HEK293T (cell line): ENCODE results near the gene SSR2.

Experiments
- CTCF ChIA-PET: fragments of 350-600 bp; formaldehyde crosslinking; extraction: SDS; loops from one replicate; lab custom pipeline; 2021; ENCODE audit warnings: antibody characterized with exemption, inconsistent platforms; lab: Yijun Ruan, JAX
- POLR2A ChIA-PET: fragments of 350-600 bp; formaldehyde crosslinking; extraction: SDS; loops from one replicate; lab custom pipeline; 2020; ENCODE audit warnings: antibody characterized with exemption, inconsistent platforms; lab: Yijun Ruan, JAX
- DNase-seq: peaks from one replicate; pipeline ENCODE4 v3.0.0; 2012; ENCODE audit warnings: mixed read lengths; ENCODE audit errors: extremely low spot score
- ARNT ChIP-seq: fragments of 450-650 bp; IDR thresholded peaks from 2 replicates; pipeline ENCODE4 v1.6.1; 2017; ENCODE audit warnings: mild to moderate bottlenecking
- BHLHE40 ChIP-seq: fragments of 450-650 bp; IDR thresholded peaks from 2 replicates; pipeline ENCODE4 v1.6.1; 2016; ENCODE audit warnings: mild to moderate bottlenecking, moderate library complexity, borderline replicate concordance
- CTBP1 ChIP-seq: fragments of 450-650 bp; IDR thresholded peaks from 2 replicates; pipeline ENCODE4 v1.6.1; 2016; ENCODE audit warnings: borderline replicate concordance
- ELF4 ChIP-seq: fragments of 450-650 bp; IDR thresholded peaks from 2 replicates; pipeline ENCODE4 v1.6.1; 2017; ENCODE audit warnings: antibody characterized with exemption
- FOXA1 ChIP-seq: fragments of 450-650 bp; IDR thresholded peaks from 2 replicates; pipeline ENCODE4 v1.6.1; 2016; ENCODE audit warnings: mild to moderate bottlenecking
- FOXK2 ChIP-seq: fragments of 450-650 bp; IDR thresholded peaks from 2 replicates; pipeline ENCODE4 v1.6.1; 2016; ENCODE audit warnings: mild to moderate bottlenecking
- FOXM1 ChIP-seq: fragments of 450-650 bp; IDR thresholded peaks from 2 replicates; pipeline ENCODE4 v1.6.1; 2017; ENCODE audit warnings: mild to moderate bottlenecking, borderline replicate concordance
- HDGF ChIP-seq: fragments of 450-650 bp; IDR thresholded peaks from 2 replicates; pipeline ENCODE4 v1.6.1; 2017; ENCODE audit warnings: antibody characterized with exemption, borderline replicate concordance
- L3MBTL2 ChIP-seq: fragments of 450-650 bp; conservative IDR thresholded peaks from 2 replicates; pipeline ENCODE4 v1.6.1; 2016; ENCODE audit warnings: mild to moderate bottlenecking
- LEF1 ChIP-seq: fragments of 450-650 bp; IDR thresholded peaks from 2 replicates; pipeline ENCODE4 v1.6.1; 2017; ENCODE audit warnings: mild to moderate bottlenecking, borderline replicate concordance
- NFRKB ChIP-seq: fragments of 450-650 bp; IDR thresholded peaks from 2 replicates; pipeline ENCODE4 v1.6.1; 2016; ENCODE audit warnings: mild to moderate bottlenecking, moderate library complexity
- PKNOX1 ChIP-seq: fragments of 450-650 bp; IDR thresholded peaks from 2 replicates; pipeline ENCODE4 v1.6.1; 2016
- SP1 ChIP-seq: fragments of 450-650 bp; IDR thresholded peaks from 2 replicates; pipeline ENCODE4 v1.6.1; 2017
- SUZ12 ChIP-seq: fragments of 450-650 bp; IDR thresholded peaks from 2 replicates; pipeline ENCODE4 v1.6.1; 2016; ENCODE audit warnings: mild to moderate bottlenecking
- TARDBP ChIP-seq: fragments of 450-650 bp; IDR thresholded peaks from 2 replicates; pipeline ENCODE4 v1.6.1; 2016
- ZNF384 ChIP-seq: fragments of 450-650 bp; IDR thresholded peaks from 2 replicates; pipeline ENCODE4 v1.6.1; 2016

Gene SSR2

GRCh38 chr1:155978325-155978972 is 42.3 kb downstream of the SSR2 start, which contains the start of gene ARHGEF2:
Gene ARHGEF2, minus strand, starts transcription at chr1:155978547. Its CDS starts 120 bp downstream, at chr1:155978427.
- TF ChIP-seq ARNT: no peak
- no peak for TF ChIP-seq FOXA1
- no peak for TF ChIP-seq CTBP1
- ChIA-PET POLR2A (interaction anchor here (0.9 to 7.1 kb wide), 13 partner anchors 9 to 128 kb away, joined by 3 to 79 read pairs (median 4); partner anchors contain the start of genes KHDC4, MEX3A, RXFP4 and SYT11), CTCF (interaction anchor here (0.7 to 4.1 kb wide), 10 partner anchors 11 to 712 kb away, joined by 3 to 39 read pairs (median 6); no protein-coding TSS in a partner anchor)
- DNase-seq: peak; percentile 80

DNA sequence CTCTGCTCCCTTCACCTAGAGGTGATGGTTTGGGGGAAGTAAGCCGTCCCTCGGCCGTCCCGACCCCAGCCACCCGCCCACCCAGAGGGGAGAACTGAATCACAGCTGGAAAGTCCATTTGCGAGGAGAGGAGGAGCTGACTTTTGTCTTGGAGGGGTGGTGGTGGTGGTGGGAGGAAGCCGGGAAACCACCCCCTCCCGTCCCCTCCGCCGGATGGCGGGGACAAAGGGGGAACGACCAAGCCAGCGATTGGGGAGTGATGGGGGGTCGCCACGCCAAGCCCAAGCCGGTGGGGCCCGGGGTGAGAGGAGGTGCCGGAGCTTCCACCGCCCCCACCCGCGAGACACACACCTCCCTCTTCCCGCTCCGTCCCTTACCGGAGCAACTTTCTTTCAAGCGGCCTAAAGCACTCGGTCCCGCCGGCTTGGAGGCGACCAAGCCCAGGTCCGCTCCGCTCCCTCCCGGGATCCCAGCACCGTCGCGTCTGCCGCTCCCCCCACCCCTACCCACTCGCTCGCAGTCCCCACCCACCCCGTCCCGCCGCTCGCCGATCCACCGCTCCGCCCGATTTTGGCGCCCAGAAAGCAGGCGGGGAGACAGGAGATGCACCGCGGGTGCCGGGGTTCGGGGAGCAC is 42.9 kb downstream of the SSR2 start:
- ChIA-PET POLR2A (interaction anchor here (0.7 to 7.1 kb wide), 22 partner anchors 8 to 127 kb away, joined by 3 to 79 read pairs (median 4); partner anchors contain the start of genes GON4L, KHDC4, LAMTOR2 and MEX3A), CTCF (interaction anchor here (0.5 to 4.1 kb wide), 11 partner anchors 12 to 88 kb away, joined by 3 to 39 read pairs (median 6); partner anchors contain the start of gene KHDC4)
- DNase-seq: peak; percentile 71
- no peak for TF ChIP-seq LEF1
- no peak for TF ChIP-seq FOXK2
- no peak for TF ChIP-seq NFRKB
- no peak for TF ChIP-seq ARNT
- TF ChIP-seq L3MBTL2: no peak
- TF ChIP-seq BHLHE40: no peak
- no peak for TF ChIP-seq SUZ12
- no peak for TF ChIP-seq FOXM1
- no peak for TF ChIP-seq TARDBP
- TF ChIP-seq SP1: no peak
- TF ChIP-seq PKNOX1: no peak

GRCh38 chr1:155976913-155977689 is 43.6 kb downstream of the SSR2 start:
- CTCF ChIA-PET: interaction anchor here (0.5 to 4.1 kb wide), 10 partner anchors 13 to 1594 kb away, joined by 3 to 39 read pairs (median 4); partner anchors contain the start of gene KHDC4
- DNase-seq: no peak
- POLR2A ChIA-PET: interaction anchor here (0.7 to 7.1 kb wide), 17 partner anchors 8 to 236 kb away, joined by 3 to 79 read pairs (median 4); partner anchors contain the start of genes GON4L, KHDC4, LAMTOR2 and PMF1
- TF ChIP-seq SUZ12 (no peak), NFRKB (no peak), FOXK2 (no peak), FOXA1 (no peak), ZNF384 (no peak), CTBP1 (no peak), SP1 (no peak), ARNT (no peak), HDGF (no peak), ELF4 (no peak), BHLHE40 (no peak), TARDBP (no peak), PKNOX1 (no peak), LEF1 (no peak), L3MBTL2 (no peak), FOXM1 (no peak)

DNA sequence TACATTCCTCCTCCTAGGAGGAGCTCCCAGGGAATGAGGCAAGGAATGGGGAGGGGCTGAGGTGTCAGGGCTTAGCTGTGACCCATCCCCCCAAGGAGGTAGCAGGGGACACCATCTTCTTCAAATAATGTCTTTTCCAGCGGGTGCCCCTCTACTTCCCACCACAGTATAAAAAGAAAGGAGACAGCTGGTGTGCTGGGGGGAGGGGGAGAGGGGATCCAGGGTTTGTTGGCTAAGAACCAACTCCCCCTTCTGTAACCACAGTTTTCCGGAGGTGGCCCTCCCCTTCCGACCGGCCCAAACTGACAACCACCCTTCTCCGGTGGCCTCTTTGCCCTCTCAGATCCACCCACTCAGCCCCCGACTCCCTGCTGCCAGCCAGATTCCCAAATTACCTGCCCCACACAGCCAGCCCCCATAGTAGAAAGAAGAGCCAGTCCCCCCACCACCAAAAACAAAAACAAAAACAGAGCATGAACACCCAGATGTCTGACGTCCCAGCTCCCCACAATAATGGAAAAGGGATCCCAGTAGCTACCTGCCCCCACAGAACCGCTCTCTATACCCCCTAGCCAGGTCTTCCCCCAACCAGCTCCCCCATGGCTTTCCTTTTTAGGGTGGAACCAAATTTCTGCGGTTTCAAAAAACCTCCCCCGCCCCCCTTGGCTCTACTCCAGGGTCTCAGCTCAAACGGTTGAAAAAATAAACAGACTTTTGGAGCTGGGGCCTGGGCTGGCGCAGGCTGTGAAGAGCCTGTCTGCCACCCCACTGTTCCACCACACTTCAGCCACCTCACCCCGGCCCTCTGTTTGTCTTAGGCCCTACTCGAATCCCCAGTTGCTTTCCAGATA is 44.5 kb downstream of the SSR2 start:
- peak; percentile 68 for DNase-seq
- ChIA-PET POLR2A (interaction anchor here (0.5 to 7.1 kb wide), 12 partner anchors 8 to 237 kb away, joined by 3 to 79 read pairs (median 4); partner anchors contain the start of genes GON4L, KHDC4, PMF1 and RXFP4), CTCF (interaction anchor here (0.6 to 4.1 kb wide), 8 partner anchors 13 to 1594 kb away, joined by 3 to 39 read pairs (median 4); partner anchors contain the start of gene KHDC4)
- TF ChIP-seq BHLHE40: no peak

GRCh38 chr1:155975375-155976061 is 45.2 kb downstream of the SSR2 start:
- ChIA-PET CTCF (interaction anchor here (2.0 to 4.1 kb wide), 2 partner anchors 8 to 14 kb away, joined by 8 to 39 read pairs; no protein-coding TSS in a partner anchor), POLR2A (interaction anchor here (0.5 to 7.1 kb wide), 7 partner anchors 8 to 238 kb away, joined by 3 to 79 read pairs (median 5); partner anchors contain the start of genes GON4L, KHDC4 and PMF1)
- TF ChIP-seq CTBP1 (no peak), SP1 (no peak), NFRKB (no peak), ZNF384 (no peak), FOXK2 (no peak), FOXA1 (no peak), LEF1 (no peak)
- no peak for DNase-seq
